Liver (tissue), 3 donors: ENCODE measurements around the gene GSK3A.

ENCODE experiments used
- GABPA ChIP-seq, 2 donors: IDR thresholded peaks in 1 of 2; conservative IDR thresholded peaks in 1 of 2; 2 replicates each; pipeline ENCODE4 v1.6.1; 2016; ENCODE audit warnings: antibody characterized with exemption in 2 of 2, mild to moderate bottlenecking in 1 of 2, moderate library complexity in 1 of 2
- HNF4G ChIP-seq: IDR thresholded peaks from 2 replicates; pipeline ENCODE4 v1.6.1; 2016; ENCODE audit warnings: antibody characterized with exemption
- NR2F2 ChIP-seq: IDR thresholded peaks from 2 replicates; pipeline ENCODE4 v1.6.1; 2016; ENCODE audit warnings: antibody characterized with exemption
- SP1 ChIP-seq: IDR thresholded peaks from 2 replicates; pipeline ENCODE4 v1.6.1; 2018; ENCODE audit warnings: antibody characterized with exemption, mild to moderate bottlenecking
- TAF1 ChIP-seq: conservative IDR thresholded peaks from 2 replicates; pipeline ENCODE4 v1.6.1; 2016; ENCODE audit warnings: antibody characterized with exemption, mild to moderate bottlenecking
- TF ChIP-seq, protein P1 (sequence below): IDR thresholded peaks from 2 replicates; pipeline ENCODE4 v1.6.1; 2016; ENCODE audit warnings: antibody characterized with exemption, mild to moderate bottlenecking
- TF ChIP-seq, protein P2 (sequence below): fragments of 150-350 bp; IDR thresholded peaks from 2 replicates; pipeline ENCODE4 v1.5.1; 2017; ENCODE audit warnings: improper control_type of control experiment, low read depth, low read length; ENCODE audit not compliant: missing input control
- TF ChIP-seq, protein P3 (sequence below): IDR thresholded peaks from 2 replicates; pipeline ENCODE4 v1.6.1; 2016; ENCODE audit warnings: antibody characterized with exemption
- TF ChIP-seq, protein P4 (sequence below): IDR thresholded peaks from 2 replicates; pipeline ENCODE4 v1.6.1; 2016; ENCODE audit warnings: antibody characterized with exemption
- donor health status: healthy.
- donor health status: healthy.

DNA sequence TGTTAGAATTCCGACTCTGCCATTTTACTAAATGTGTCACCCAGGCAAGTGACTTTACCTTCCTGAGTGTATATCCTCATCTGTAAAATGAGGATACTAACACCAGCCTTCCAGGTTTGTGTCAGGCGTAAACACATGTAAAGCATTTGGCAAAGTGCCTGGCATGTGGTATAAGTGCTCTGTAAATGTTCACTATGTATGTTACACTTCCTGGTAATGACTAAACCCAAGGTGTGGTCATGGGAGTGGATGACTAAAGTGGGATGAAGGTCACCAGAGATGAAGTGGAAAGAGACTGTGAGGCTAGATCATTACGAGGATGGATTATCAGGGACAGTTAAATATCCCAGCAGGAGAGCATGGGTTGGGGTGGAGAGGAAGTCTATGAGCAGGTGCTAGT, 50.5 kb downstream of the GSK3A start:
- TF ChIP-seq, protein P1, sequence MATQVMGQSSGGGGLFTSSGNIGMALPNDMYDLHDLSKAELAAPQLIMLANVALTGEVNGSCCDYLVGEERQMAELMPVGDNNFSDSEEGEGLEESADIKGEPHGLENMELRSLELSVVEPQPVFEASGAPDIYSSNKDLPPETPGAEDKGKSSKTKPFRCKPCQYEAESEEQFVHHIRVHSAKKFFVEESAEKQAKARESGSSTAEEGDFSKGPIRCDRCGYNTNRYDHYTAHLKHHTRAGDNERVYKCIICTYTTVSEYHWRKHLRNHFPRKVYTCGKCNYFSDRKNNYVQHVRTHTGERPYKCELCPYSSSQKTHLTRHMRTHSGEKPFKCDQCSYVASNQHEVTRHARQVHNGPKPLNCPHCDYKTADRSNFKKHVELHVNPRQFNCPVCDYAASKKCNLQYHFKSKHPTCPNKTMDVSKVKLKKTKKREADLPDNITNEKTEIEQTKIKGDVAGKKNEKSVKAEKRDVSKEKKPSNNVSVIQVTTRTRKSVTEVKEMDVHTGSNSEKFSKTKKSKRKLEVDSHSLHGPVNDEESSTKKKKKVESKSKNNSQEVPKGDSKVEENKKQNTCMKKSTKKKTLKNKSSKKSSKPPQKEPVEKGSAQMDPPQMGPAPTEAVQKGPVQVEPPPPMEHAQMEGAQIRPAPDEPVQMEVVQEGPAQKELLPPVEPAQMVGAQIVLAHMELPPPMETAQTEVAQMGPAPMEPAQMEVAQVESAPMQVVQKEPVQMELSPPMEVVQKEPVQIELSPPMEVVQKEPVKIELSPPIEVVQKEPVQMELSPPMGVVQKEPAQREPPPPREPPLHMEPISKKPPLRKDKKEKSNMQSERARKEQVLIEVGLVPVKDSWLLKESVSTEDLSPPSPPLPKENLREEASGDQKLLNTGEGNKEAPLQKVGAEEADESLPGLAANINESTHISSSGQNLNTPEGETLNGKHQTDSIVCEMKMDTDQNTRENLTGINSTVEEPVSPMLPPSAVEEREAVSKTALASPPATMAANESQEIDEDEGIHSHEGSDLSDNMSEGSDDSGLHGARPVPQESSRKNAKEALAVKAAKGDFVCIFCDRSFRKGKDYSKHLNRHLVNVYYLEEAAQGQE = no peak
- TF ChIP-seq, protein P2, sequence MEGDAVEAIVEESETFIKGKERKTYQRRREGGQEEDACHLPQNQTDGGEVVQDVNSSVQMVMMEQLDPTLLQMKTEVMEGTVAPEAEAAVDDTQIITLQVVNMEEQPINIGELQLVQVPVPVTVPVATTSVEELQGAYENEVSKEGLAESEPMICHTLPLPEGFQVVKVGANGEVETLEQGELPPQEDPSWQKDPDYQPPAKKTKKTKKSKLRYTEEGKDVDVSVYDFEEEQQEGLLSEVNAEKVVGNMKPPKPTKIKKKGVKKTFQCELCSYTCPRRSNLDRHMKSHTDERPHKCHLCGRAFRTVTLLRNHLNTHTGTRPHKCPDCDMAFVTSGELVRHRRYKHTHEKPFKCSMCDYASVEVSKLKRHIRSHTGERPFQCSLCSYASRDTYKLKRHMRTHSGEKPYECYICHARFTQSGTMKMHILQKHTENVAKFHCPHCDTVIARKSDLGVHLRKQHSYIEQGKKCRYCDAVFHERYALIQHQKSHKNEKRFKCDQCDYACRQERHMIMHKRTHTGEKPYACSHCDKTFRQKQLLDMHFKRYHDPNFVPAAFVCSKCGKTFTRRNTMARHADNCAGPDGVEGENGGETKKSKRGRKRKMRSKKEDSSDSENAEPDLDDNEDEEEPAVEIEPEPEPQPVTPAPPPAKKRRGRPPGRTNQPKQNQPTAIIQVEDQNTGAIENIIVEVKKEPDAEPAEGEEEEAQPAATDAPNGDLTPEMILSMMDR = no peak
- TF ChIP-seq, protein P3, sequence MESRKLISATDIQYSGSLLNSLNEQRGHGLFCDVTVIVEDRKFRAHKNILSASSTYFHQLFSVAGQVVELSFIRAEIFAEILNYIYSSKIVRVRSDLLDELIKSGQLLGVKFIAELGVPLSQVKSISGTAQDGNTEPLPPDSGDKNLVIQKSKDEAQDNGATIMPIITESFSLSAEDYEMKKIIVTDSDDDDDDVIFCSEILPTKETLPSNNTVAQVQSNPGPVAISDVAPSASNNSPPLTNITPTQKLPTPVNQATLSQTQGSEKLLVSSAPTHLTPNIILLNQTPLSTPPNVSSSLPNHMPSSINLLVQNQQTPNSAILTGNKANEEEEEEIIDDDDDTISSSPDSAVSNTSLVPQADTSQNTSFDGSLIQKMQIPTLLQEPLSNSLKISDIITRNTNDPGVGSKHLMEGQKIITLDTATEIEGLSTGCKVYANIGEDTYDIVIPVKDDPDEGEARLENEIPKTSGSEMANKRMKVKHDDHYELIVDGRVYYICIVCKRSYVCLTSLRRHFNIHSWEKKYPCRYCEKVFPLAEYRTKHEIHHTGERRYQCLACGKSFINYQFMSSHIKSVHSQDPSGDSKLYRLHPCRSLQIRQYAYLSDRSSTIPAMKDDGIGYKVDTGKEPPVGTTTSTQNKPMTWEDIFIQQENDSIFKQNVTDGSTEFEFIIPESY = no peak
- no peak for TF ChIP-seq TAF1
- TF ChIP-seq, protein P4, sequence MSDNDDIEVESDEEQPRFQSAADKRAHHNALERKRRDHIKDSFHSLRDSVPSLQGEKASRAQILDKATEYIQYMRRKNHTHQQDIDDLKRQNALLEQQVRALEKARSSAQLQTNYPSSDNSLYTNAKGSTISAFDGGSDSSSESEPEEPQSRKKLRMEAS = no peak
- TF ChIP-seq HNF4G = no peak
- no peak for TF ChIP-seq GABPA (IDR thresholded peaks at IDR 0.05 in 1 of 2, conservative IDR thresholded peaks at IDR 0.05 in 1 of 2)
- no peak for TF ChIP-seq SP1
- TF ChIP-seq NR2F2 = no peak
